C4-2B (cell line): ENCODE measurements around the gene GGTA1.

Experiments
- H3K27ac ChIP-seq: fragments of 450-650 bp; 2 replicates; pipeline ENCODE4 v1.5.1; 2017
- CTCF ChIP-seq: fragments of 450-650 bp; conservative IDR thresholded peaks from 2 replicates; pipeline ENCODE4 v1.5.1; 2017; ENCODE audit warnings: mild to moderate bottlenecking
- ZFX ChIP-seq: fragments of 450-650 bp; IDR thresholded peaks from 2 replicates; pipeline ENCODE4 v1.6.1; 2017

The GGTA1 gene

GRCh38 chr9:121484651-121485446 lies 14.8 kb downstream of the GGTA1 start:
- no peak for TF ChIP-seq ZFX
- TF ChIP-seq CTCF = no peak
- no peak overlapping the region for H3K27ac ChIP-seq

DNA sequence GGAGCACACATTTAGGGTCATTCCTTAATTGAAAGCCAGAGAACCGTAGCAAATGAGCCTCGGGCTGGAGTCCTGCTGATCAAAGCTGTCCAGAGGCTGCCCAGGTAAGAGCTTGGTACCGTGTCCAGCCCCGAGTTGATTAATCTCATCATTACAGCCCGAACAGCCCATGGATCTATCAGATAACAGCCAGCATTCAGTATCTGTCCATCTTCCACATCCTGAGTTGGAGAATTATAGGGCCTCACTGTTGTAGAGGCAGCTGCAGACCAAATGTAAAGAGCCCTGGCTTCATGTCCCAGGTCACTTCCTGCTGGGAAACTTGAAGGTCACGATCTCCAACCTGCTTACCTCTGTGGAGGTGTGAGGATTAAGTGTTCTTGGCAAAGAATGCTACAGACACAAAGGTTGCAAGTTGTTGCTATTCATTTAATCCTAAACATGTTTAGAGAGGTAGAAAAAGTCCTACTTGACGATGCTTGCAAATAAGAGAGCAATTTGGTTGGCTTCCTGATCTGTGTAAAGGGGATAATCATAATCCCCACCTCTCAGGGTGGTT lies 16.1 kb downstream of the GGTA1 start:
- H3K27ac ChIP-seq = no peak overlapping the region
- TF ChIP-seq ZFX = no peak
- no peak for TF ChIP-seq CTCF

DNA sequence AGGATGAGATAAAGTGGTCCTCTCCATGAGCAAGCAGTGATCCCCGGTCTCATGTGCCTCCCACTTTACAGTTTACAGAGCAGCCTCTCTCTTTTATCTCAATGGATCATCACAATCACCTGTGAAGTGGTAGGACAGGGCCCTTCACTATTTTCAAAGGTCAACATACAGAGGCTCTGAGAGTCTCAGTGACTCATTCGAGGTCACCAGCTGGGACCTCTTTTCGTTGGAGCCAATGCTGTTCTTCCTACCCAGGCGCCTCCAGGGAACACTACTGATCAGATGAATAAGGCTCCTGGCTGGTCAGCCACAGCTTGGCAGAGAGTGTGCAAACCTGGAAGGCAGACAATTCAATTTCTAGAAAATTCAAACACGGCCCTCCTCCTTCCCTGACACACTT lies 16.6 kb downstream of the GGTA1 start:
- H3K27ac ChIP-seq = no peak overlapping the region

DNA sequence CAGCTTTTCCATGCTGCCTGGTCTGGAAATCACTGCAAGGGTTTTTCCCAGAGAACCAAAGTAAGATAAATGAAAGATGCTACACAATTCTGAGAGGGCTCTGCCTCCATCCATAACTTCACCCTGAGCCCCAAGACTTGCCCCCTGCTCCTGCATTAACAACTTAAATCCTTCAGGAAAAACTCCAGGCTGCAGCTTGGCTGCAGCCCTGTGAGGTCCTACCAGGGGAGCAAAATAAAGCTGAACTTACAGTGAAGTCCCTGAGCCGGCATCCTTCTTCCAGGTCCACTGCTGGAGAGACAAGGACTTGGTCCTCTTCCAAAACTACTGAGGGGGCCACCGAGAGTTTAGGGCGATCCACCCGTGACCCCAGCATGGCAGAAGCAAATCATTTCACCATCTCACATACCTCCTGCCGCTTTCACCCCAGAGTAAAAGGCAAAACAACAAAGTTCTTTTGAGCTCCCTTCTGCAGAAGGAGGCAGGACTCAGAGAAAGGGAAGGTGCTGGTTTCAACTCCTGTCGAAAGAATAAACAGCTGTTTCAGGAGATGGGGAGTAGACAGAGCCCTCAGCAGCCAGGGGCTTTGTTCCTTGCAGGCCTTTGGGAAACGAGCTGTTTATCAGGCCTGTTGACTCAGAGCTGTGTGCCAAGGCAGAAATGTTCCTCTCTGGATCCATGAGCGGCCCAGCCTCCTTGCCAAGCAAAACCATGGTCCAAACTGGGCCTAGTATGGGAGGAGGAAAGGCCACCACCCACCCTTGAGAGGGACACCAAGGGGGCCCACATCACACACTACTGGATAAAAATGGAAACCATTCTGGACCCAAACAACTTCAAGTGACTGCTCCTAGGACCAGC lies 20.6 kb downstream of the GGTA1 start:
- peak overlapping the region; percentile 9 for H3K27ac ChIP-seq
- TF ChIP-seq ZFX = no peak

More for the DNA sequence above, 16.6 kb downstream of the GGTA1 start:
- no peak for TF ChIP-seq CTCF
- no peak for TF ChIP-seq ZFX

- TF ChIP-seq CTCF (no peak), ZFX (no peak)
- no peak overlapping the region for H3K27ac ChIP-seq
These were observed 23.5 kb downstream of the GGTA1 start for GRCh38 chr9:121476156-121476555.

- H3K27ac ChIP-seq = no peak overlapping the region
- TF ChIP-seq CTCF = no peak
These were observed 25.3 kb downstream of the GGTA1 start for GRCh38 chr9:121474231-121474947.

GRCh38 chr9:121473229-121473628 lies 26.4 kb downstream of the GGTA1 start:
- no peak for TF ChIP-seq ZFX
- no peak for TF ChIP-seq CTCF
- H3K27ac ChIP-seq = no peak overlapping the region
